HT-29 (cell line): ENCODE results near the gene DOCK4. TPM values are rescaled to one million over a fixed set of nuclear protein-coding genes. Genes with fewer than 3 reads are reported as not detected.

Experiments used
- DNase-seq: peaks from one replicate; pipeline ENCODE4 v3.0.0-alpha.2; 2015; ENCODE audit warnings: low spot score
- total RNA-seq: library from RNA; depleted of rRNA; stranded (reverse); fragments of >200 nt; shearing (Covaris generic); gene quantifications from 2 replicates; pipeline ENCODE4 v1.2.3, GENCODE V29; 2014

Gene DOCK4
- total RNA-seq, 1 experiment from 2014 or later, result 4.9 TPM

DNA sequence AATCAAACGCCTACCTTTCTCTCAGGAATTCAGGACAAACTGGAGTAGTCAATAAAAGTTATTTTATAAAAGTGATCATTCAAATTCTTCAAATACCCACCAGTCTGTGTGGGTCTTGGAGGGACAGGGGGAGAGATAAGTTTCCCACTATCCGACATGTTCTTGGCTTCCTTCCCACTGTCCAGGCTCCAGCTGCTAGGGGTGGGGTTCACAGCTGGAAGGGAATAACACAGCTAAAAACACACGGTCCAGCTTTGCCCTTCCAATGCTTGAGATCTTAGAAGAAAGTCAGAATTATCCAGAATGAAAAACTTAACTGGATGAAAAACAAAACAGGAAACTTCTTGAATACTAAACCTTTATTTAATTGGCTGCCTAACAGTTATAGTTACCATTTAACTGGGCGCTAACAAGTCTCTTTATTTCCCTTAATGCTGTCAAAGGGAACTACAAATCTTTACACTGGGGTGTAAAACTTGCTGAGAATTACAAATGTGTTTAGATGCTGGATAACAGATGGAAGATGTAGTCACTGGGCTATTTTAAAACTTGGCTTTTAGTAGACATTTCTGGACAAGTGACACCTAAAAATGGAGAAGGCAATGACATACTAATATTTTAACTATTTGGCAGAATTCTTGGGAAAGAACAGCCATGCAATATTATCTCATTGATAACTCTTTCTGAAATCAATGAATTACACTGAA is 471.1 kb downstream of the DOCK4 start:
- no peak for DNase-seq

DNA sequence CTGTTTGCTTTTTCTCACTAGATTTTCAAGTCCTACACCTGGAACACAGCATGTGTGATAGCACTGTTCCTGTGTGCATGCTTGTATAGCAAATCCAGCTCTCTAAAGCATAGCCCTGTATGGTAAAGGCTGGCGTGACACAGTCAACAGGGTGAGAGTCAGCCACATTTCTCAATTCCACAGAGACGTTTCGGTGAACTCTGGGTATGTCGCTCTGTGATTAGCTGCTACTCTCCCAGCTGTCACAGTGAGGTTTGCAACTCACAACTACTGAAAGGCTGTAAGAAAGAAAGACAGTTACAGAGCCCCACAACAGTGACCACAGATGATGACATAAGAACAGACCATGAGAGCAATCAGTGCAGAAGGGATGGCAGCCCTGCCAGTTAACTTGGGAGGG is 473.3 kb downstream of the DOCK4 start:
- DNase-seq, result no peak

DNA sequence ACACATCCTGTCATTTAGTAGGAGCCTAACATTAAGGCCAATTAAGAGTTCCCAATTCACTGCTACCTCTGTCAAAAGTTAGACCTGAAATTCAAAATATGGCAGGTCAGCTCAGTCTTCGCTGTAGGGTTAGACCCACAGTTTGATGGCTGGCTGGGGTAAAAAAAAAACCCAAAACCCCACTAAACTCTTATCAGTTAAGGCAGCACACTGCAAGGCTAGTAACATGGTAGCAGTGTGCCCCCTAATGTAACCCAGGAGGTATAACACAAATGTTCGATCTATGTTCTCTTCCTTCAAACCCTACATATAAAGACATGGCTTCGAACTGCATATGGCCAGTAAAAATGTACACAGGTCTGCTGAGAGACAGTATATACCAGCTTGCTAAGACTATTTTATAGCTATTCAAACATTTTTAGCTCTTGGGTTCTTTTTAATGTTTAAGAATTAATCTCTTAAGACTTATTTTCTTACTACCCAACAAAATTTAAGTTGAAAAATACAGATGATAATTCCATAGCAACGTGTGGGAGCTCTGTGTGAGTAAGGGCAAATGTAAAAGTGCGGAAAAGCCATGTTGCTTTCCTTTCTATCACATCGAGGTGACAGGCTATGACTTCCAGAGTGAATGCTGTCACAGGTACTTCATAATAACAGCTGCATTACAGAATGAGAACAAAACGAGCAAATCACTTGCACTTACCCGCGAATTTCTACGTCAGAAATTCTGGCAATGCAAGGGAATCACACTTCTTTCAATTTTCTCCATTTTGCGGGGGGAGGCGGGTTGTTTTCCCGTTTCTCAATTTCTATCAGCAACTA is 475.5 kb downstream of the DOCK4 start:
- peak; percentile 37 for DNase-seq

DNA sequence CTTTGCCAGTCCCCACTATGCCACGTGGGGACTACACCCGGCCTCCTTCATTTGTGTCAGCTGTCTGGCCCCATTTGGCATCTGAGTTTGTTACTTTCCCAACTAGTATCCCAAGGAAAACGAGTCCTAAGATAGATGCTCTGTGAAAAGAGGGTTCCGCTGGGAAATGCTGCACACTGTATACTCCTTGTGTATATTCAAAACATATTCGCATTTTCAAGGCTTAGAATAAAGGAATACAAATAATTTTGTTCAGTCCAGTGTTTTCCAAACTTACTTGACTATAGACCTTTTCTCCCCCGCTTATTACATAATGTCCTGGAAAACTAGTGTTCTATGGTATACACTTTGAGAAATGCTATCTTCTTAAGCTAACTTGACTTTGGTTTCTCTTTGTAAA is 476.1 kb downstream of the DOCK4 start:
- DNase-seq, result no peak

DNA sequence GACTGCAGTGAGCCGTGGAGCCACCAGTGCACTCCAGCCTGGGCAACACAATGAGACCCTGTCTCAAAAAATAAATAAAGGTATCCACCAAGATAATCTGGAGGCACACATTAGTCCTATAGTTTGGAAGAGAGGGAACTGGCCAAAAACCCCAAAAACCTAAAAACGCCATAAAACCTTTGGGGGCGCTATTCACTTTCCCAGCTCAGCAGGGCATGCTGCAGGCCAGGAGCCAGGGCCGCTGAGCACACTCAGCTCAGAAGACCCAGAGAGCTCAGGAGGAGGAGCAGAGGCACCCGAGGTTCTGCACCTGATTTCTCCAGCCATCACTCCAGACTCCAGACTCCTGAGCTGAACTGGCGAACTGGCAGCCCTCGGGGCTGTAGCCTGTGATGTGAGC is 476.7 kb downstream of the DOCK4 start:
- DNase-seq, result no peak

DNA sequence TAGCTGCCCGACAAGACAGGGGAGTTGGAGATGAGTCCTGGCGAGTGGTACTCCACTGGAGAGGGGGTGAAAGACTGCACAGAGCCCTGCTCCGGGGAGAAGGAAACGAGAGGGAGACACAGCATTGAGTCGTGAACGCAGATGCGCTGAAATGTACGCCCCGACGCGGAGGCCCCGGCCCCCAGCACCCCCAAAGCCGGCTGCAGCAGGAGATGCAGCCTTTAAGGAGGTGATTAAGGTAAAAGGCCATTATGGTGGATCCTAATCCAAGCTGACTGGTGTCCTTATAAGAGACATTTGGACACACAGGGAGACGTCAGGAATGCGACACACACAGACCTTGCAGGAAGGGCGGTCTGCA is 477.6 kb downstream of the DOCK4 start:
- DNase-seq, result no peak

DNA sequence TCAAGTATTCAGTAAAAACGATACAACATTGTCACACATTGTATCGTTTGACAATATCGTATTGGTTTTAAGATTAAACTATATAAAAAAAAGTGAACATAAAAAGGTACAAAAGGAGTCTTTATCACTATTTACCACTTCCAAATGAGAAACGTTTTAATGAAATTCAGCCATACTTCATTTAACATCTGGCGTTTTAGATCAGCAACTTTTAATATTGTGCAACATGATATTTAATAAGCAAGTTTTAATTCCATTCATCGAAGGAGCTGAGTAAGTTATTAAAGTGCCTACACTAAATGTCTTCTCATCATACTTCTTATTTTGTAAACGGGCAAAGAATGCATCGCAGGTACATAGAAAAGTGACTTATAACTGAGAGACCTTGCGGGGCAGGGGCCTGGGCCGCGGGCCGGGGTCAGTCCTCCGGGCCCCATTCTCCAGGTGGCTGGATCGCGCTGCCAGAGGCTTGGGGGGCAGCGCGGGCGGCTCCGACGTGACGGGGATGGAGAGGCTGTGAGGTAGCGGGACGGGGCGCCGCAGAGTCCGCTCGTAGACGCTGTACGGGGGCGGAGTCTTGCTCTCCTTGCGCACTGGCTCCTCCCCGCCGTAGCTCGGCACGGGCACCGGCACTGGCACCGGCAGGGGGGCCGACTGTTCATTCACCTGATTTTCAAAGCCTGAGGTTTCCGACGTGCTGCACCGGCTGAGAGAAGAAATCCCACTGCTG is 478.1 kb downstream of the DOCK4 start:
- no peak for DNase-seq

DNA sequence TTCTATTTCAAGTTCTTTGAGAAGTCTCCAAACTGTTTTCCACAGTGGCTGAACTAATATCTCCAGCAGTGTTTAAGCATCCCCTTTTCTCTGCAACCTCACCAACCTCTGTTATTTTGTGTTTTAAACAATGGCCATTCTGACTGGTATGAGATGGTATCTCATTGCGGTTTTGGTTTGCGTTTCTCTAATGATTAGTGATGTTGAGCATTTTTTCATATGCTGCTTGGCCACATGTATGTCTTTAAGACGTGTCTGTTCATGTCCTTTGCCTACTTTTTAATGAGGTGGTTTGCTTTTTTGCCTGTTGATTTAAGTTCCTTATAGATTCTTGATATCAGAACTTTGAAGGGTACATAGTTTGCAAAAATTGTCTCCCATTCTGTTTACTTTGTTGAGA is 487.3 kb downstream of the DOCK4 start:
- DNase-seq, result no peak

DNA sequence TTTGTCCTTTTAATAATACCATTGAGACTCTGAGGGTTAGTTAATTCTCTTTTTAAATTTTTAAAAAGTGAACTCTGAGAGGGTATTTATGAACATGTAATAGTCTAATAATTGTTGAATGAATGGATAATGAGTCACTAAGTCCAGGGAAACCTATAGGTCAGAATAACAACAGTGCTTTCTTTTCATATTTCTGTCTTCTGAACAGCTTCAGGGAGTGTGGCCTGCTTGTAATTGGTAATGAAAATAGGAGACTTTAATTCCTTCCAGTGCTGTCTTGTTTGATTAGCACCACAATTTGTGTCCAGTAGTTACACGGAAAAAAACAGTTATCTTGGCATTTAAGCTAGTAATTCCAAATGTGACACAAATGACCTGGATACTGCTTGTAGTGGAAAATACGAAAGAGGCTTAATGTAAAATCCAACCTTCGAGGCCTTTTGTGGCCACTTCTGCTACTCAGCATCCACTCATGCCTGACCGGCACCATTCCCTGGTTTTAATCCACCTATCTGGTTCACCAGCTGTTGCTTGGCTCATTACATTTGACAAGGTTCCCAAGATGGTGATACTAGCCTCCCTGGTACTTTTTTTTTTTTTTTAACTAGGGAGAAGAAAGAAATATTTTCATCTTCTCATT is 494.7 kb downstream of the DOCK4 start:
- no peak for DNase-seq

DNA sequence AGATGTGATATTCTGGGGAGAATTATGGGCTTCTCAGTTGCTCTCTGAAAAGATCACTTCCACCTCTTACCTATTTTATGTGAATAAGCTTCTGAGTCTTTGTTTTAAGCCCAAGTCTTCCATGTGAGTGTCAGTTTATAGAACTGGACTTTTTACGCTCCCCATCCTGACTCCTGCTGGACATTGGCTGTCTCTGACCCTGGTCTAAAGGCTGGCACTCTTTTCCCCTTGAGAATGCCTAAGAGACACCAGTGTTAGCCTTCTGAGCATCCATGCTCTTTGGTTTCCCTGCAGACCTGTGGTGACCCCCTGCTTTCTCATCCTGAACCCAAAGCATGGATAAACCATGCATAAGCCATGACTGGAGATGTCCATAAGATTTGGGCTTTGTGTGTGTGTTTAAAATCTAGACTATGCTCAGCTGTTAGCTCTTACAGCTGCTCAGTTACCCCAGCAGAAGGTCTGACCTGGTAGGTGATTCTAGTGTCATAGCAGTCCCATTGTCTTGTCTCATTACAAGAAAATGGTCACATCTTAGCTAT is 495.3 kb downstream of the DOCK4 start:
- DNase-seq, result no peak

DNA sequence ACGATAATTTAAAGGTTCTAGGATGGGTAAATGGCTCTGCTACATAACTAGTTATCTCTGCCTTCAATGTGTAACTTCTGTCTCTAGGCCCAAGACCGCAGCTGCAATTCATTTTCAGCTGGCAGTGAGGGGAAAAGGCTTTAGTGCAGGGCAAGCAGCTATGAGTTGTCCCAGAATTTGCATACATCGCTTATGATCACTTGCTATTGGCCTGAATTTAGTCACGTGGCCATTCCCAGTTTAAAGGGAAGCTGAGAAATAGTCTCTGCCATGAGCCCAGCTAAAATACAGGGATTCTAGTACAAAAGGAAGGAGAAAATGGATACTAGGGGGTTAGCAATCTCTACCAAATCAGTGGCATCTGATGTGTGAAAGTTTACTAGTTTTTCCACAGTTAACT is 498.1 kb downstream of the DOCK4 start:
- no peak for DNase-seq

DNA sequence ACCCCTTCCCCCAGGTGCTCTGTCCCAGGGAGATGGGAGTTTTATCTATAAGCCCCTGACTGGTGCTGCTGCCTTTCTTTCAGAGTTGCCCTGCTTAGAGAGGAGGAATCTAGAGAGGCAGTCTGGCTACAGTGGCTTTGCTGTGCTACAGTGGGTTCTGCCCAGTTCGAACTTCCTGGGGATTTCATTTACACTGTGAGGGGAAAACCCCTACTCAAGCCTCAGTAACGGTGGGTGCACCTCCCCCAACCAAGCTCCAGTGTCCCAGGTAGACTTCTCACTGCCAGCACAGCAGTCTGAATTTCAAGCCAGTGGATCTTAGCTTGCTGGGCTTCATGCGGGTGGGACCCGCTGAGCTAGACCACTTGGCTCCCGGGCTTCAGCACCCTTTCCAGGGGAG is 500.4 kb downstream of the DOCK4 start:
- DNase-seq, result no peak

DNA sequence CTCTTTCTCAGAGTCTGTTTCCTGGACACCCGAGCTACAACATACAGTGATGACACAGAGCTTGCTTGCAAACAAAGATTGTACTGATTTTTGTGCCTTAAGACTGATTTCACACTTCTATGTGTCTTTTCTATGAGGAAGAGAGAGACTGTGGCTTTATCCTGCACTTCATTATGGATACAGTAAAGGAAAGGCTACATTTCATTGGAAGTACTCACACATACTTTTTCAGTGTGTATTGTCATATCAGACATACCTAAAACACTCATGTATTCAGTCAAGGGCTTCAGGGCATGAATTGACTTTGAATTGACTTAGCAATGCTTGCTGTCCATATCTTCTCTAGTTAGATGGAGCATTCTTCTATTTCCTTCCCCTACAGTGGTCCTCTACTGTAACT is 508.4 kb downstream of the DOCK4 start:
- no peak for DNase-seq

DNA sequence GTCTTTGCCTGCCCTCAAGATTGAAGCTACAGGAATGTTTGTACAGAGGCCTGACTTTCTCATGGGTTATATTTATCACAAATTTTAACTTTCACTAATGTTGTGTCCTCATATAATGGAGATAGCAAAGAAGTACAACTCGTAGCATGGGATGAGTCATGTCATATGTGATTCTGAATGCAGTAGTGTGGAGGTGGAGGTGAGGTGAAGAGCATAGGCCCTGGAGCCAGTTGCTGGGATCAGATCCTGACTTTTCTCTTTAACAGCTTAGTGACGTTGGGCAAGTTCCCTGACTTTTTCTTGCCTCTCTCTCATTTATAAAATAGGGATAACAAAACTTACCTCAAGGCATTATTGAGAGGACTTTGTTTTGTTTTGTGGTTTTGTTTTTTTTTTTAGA is 511.8 kb downstream of the DOCK4 start:
- no peak for DNase-seq

DNA sequence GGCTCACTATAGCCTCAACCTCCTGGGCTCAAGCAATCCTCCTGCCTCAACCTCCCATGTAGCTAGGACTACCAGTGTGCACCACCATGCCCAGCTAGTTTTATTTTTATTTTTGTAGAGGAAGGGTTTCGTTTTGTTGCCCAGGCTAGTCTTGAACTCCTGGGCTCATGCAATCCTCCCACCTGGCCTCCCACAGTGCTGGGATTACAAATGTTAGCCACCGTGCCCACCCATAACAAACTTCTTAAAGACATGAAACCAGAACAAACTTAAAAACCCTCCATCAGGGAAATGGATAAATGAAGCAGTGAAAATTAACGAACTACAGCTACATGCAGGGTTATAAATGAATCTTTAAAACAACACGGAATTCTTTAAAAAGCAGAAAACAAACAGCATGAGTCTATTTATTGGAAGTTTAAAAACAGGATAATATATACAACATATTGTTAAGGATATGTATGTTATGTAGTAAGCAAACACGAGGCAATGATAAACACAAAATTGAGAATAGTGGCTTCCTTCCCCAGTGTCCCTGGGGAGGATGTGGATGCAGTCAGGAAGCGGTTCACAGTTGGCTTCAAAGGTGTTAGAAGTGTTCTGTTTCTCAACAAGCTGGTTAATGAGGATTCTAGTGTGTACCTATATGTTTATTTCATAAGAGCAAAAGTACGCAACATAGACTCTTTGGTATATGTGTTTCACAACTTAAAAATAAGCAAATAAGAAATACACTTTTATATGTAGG is 515.7 kb downstream of the DOCK4 start:
- DNase-seq, result no peak

DNA sequence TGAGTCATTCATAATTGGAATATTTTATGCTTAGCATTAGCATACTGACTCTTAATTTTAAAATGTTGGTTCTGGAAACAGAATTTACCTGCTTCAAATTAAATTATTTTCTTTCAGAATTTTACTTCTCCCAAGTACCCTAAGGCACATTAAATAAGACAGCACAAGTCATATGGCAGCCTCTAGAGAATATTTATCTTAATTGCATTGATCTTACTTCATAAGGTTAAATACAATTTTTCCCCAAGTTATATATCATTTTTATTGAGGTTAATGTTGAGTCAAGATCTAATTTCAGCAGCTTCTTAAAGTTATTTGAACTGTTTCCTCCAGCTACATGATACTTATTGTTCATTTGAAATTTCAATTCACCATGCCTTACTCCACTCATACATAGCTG is 520.9 kb downstream of the DOCK4 start:
- no peak for DNase-seq

DNA sequence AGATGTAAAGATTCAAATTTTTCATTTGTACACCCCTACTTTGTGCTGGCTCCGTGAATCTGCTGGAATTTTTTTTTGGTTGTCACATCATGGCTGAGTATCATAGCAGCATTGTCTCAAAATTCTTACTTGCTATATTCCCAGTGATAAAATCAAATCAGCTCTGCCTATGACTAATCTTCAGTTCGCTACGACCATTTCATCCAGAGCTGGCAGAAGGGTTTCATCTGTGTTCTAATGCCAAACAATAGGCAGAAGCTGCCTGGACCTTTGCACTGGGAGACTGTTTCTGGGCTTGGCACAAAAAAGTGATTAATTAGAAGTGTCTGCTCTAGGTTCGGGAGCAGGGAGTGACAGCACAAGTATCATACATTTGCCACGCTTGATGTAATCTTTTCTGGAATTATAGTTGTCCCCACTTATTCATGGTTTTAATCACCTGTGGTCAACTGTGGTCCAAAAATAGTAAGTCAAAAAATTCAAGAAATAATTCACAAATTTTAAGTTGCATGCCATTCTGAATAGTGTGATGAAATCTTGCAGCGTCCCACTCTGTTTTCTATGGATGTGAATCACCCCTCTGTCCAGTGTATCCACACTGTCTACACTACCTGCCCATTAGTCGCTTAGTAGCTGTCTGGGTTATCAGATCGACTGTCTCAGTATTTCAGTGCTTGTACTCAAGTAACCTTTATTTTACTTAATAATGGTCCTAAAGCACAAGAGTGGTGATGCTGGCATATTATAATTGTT is 523.4 kb downstream of the DOCK4 start:
- no peak for DNase-seq

DNA sequence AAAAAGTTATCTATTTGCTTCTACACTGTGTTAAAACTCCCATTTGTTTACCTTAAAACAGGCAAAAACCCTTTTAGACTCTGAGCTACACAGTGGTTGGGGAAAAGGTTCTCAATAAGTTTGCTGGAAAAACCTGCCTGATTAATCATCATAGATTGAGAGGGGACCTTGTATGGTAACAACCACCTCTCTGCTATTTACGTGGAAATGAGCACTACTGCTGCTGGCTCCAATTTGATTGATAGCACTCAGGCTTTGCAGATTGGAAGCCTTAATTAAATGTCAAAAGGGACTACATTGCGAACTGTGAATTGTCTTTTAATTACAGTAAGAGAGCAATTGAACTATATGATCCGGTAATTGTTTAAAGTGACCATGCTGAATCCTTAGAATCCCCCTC is 525.0 kb downstream of the DOCK4 start:
- no peak for DNase-seq

DNA sequence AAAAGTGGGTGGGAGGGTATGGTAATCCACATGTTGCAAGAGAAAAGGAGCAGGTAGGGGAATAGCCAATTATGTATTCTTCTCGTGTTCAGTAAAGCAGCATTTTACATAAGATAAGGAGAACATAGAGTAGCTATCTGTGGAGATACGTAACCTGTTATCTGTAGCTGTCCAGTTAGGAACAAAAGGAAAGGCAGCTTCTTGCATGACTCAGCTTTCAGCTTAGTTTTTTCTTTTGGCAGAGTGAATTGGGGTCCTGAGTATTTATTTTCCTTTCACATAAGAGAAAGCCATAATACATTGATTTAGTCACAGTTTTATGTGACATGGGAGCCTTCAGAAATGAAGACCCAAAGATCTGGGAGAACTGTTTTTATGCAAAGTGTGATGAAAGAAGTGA is 527.2 kb downstream of the DOCK4 start:
- no peak for DNase-seq

DNA sequence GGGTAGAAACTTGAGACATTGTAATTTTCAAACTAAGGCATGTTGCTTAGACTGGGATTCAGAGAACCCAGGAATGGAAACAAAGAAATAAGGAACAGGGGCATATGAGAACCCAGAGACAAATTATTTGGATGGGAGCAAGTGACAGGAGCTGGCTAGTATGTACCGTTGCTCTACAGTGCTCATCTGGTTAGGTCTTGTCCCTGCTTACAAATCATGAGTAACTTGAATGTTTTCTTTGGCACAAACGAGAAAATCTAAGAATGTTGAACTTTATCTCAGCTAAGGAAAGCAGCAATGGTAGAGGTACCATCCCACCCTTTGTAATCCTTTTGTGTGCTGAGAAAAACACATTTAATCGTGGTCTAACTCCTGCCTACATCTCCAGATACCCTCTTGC is 527.9 kb downstream of the DOCK4 start:
- DNase-seq, result no peak
